CD8-positive, alpha-beta memory T cell (primary cell): ENCODE measurements around the gene TUBGCP5. TPM values are rescaled to one million over a fixed set of nuclear protein-coding genes. Genes with fewer than 3 reads are reported as not detected.
"Not testable (repeated sequence)": the region's sequence is repeated elsewhere in the genome, so short reads cannot be mapped to it uniquely, and the experiment has no call there.

ENCODE experiments used
- CTCF ChIA-PET: fragments of 350-600 bp; sonication (Branson Sonifier 250); formaldehyde crosslinking; loops from one replicate; lab custom pipeline; 2021; ENCODE audit warnings: antibody characterized with exemption; lab: Charles Lee
- POLR2A ChIA-PET: fragments of 350-600 bp; sonication (Branson Sonifier 250); formaldehyde crosslinking; loops from one replicate; lab custom pipeline; 2021; ENCODE audit warnings: antibody characterized with exemption; lab: Charles Lee
- DNase-seq, 5 donors: peaks; one replicate each; pipeline versions ENCODE4 v3.0.0 to v3.0.0-alpha.2; 2020 to 2022; ENCODE audit warnings: mixed read lengths in 1 of 5
- H3K27ac ChIP-seq: one replicate; pipeline ENCODE4 v1.7.0; 2013; ENCODE audit warnings: low read depth, mild to moderate bottlenecking, low read length, moderate library complexity
- H3K27me3 ChIP-seq: 2 replicates; pipeline ENCODE4 v1.7.0; 2013; ENCODE audit warnings: low read length, mild to moderate bottlenecking; ENCODE audit not compliant: insufficient read depth, poor library complexity, severe bottlenecking
- H3K36me3 ChIP-seq: 2 replicates; pipeline ENCODE4 v1.7.0; 2013; ENCODE audit warnings: mild to moderate bottlenecking, low read length, moderate library complexity; ENCODE audit not compliant: insufficient read depth
- H3K4me1 ChIP-seq: 2 replicates; pipeline ENCODE4 v1.7.0; 2013; ENCODE audit warnings: mild to moderate bottlenecking, low read length, moderate library complexity; ENCODE audit not compliant: insufficient read depth
- H3K4me3 ChIP-seq: 2 replicates; pipeline ENCODE4 v1.7.0; 2013; ENCODE audit warnings: mild to moderate bottlenecking, low read length
- H3K9me3 ChIP-seq: 2 replicates; pipeline ENCODE4 v1.7.0; 2013; ENCODE audit warnings: mild to moderate bottlenecking, low read length
- H3K27ac Mint-ChIP-seq, 8 donors: one replicate each; pipeline ENCODE4 v1.8.0; 2020 to 2021; ENCODE audit warnings: mixed read lengths in 8 of 8, mild to moderate bottlenecking in 6 of 8, inconsistent platforms in 3 of 8, moderate library complexity in 3 of 8
- H3K27me3 Mint-ChIP-seq, 2 donors: one replicate each; pipeline ENCODE4 v1.8.0; 2020 to 2021; ENCODE audit warnings: mixed read lengths in 2 of 2, mild to moderate bottlenecking in 1 of 2, moderate library complexity in 1 of 2
- H3K36me3 Mint-ChIP-seq, 3 donors: one replicate each; pipeline ENCODE4 v1.8.0; 2020 to 2021; ENCODE audit warnings: mixed read lengths in 3 of 3, inconsistent platforms in 1 of 3, mild to moderate bottlenecking in 1 of 3
- H3K4me1 Mint-ChIP-seq, 3 donors: one replicate each; pipeline ENCODE4 v1.8.0; 2020 to 2021; ENCODE audit warnings: mixed read lengths in 3 of 3, inconsistent platforms in 1 of 3, mild to moderate bottlenecking in 1 of 3
- H3K4me3 Mint-ChIP-seq, 7 donors: one replicate each; pipeline ENCODE4 v1.8.0; 2020 to 2021; ENCODE audit warnings: mixed read lengths in 7 of 7, mild to moderate bottlenecking in 6 of 7, moderate library complexity in 4 of 7, inconsistent platforms in 2 of 7
- H3K9me3 Mint-ChIP-seq, 5 donors: one replicate each; pipeline ENCODE4 v1.8.0; 2020 to 2022; ENCODE audit warnings: mixed read lengths in 5 of 5, mild to moderate bottlenecking in 3 of 5, moderate library complexity in 2 of 5, inconsistent platforms in 1 of 5
- polyA plus RNA-seq: library from polyadenylated mRNA; unstranded; fragments of 300-500 nt; fragmentation: Illumina TruSeq; gene quantifications from one replicate; pipeline ENCODE4 v1.2.3, GENCODE V29; 2021
- total RNA-seq, 2 experiments: library from RNA; stranded (reverse); gene quantifications; one replicate each; pipeline ENCODE4 v1.2.3, GENCODE V29; 2021

The TUBGCP5 gene
- total and polyA plus RNA-seq, 3 experiments from 2014 or later: 4.4 to 20.0 (median 17.2) TPM

DNA sequence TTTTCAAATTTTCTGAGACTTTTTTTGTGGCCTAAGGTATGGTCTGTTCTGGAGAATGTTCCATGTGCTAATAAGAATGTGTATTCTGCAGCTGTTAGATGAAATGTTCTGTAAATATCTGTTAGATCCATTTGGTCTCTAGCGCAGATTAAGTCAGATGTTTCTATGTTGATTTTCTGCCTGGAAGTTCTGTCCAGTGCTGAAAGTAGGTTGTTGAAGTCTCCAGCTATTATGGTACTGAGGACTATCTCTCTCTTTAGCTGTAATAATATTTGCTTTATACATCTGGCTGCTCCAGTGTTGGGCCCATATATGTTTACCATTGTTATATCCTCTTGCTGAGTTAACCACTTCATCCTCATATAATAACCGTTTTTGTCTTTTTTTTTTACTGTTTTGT lies 13.2 kb upstream of the TUBGCP5 start:
- Mint-ChIP-seq H3K4me1 (no peaks in the 10 kb centered on the region), H3K27me3 (peaks cover 11 to 17% of the 10 kb centered on the region in 2 donors), H3K27ac (no peak overlapping the region), H3K9me3 (peaks cover 0 to 2% (median 0%) of the 10 kb centered on the region in 5 donors), H3K36me3 (peaks cover 0 to 2% (median 0%) of the 10 kb centered on the region in 3 donors), H3K4me3 (no peak overlapping the region)
- POLR2A ChIA-PET: no interaction called here
- no peak for DNase-seq
- CTCF ChIA-PET: no interaction called here
- no peaks in the 10 kb centered on the region for H3K4me1 ChIP-seq
- H3K27ac ChIP-seq: no peak overlapping the region
- no peaks in the 10 kb centered on the region for H3K27me3 ChIP-seq
- no peaks in the 10 kb centered on the region for H3K9me3 ChIP-seq
- no peak overlapping the region for H3K4me3 ChIP-seq
- H3K36me3 ChIP-seq: no peaks in the 10 kb centered on the region

DNA sequence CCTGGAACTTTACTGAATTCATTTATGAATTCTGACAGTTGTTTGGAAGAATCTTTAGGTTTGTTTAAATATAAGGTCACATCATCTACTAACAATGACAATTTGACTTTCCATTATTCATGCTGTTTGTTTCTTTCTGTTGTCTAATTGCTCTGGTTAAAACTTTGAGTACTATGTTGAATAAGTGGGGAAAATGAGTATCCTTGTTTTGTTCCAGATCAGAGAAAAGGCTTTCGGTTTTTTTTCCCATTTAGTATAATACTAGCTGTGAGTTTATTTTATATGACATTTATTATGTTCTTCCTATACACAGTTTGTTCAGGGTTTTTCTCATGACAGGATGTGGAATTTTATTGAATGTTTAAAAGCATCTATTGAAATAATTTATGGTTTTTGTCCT lies 11.3 kb upstream of the TUBGCP5 start:
- H3K27me3 Mint-ChIP-seq: peaks cover 7 to 10% of the 10 kb centered on the region in 2 donors
- CTCF ChIA-PET: no interaction called here

DNA sequence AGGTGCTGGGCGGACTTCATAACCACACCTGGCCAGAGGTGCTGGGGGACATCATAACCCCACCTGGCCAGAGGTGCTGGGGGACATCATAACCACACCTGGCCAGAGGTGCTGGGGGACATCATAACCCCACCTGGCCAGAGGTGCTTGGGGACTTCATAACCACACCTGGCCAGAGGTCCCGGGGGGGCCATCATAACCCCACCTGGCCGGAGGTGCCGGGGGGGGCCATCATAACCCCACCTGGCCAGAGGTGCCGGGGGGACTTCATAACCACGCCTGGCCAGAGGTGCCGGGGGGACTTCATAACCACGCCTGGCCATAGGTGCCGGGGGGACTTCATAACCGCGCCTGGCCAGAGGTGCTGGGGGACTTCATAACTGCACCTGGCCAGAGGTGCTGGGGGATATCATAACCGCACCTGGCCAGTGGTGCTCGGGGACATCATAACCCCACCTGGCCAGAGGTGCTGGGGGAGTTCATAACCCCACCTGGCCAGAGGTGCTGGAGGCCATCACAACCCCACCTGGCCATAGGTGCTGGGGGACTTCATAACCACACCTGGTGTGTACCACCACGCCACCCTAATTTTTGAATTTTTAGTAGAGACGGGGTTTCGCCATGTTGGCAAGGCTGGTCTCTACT lies 10.7 kb upstream of the TUBGCP5 start:
- Histone ChIP-seq H3K4me3 (no peak overlapping the region), H3K27me3 (no peaks in the 10 kb centered on the region), H3K4me1 (no peaks in the 10 kb centered on the region), H3K9me3 (no peaks in the 10 kb centered on the region), H3K27ac (no peak overlapping the region), H3K36me3 (no peaks in the 10 kb centered on the region)
- H3K27ac Mint-ChIP-seq: no peak overlapping the region
- ChIA-PET CTCF (no interaction called here), POLR2A (no interaction called here)
- H3K9me3 Mint-ChIP-seq: peaks cover 0 to 2% (median 0%) of the 10 kb centered on the region in 5 donors
- H3K4me1 Mint-ChIP-seq: no peaks in the 10 kb centered on the region
- peaks cover 0 to 2% (median 0%) of the 10 kb centered on the region in 3 donors for H3K36me3 Mint-ChIP-seq
- H3K4me3 Mint-ChIP-seq: no peak overlapping the region
- peaks cover 3 to 5% of the 10 kb centered on the region in 2 donors for H3K27me3 Mint-ChIP-seq
- DNase-seq: no peak

More for the DNA sequence above, 11.3 kb upstream of the TUBGCP5 start:
- Histone ChIP-seq H3K36me3 (no peaks in the 10 kb centered on the region), H3K27me3 (no peaks in the 10 kb centered on the region), H3K4me3 (no peak overlapping the region), H3K4me1 (no peaks in the 10 kb centered on the region), H3K9me3 (no peaks in the 10 kb centered on the region), H3K27ac (no peak overlapping the region)
- H3K27ac Mint-ChIP-seq: no peak overlapping the region
- H3K9me3 Mint-ChIP-seq: peaks cover 0 to 2% (median 0%) of the 10 kb centered on the region in 5 donors
- peaks cover 0 to 2% (median 0%) of the 10 kb centered on the region in 3 donors for H3K36me3 Mint-ChIP-seq
- H3K4me3 Mint-ChIP-seq: no peak overlapping the region
- no peaks in the 10 kb centered on the region for H3K4me1 Mint-ChIP-seq
- DNase-seq: no peak
- POLR2A ChIA-PET: no interaction called here

DNA sequence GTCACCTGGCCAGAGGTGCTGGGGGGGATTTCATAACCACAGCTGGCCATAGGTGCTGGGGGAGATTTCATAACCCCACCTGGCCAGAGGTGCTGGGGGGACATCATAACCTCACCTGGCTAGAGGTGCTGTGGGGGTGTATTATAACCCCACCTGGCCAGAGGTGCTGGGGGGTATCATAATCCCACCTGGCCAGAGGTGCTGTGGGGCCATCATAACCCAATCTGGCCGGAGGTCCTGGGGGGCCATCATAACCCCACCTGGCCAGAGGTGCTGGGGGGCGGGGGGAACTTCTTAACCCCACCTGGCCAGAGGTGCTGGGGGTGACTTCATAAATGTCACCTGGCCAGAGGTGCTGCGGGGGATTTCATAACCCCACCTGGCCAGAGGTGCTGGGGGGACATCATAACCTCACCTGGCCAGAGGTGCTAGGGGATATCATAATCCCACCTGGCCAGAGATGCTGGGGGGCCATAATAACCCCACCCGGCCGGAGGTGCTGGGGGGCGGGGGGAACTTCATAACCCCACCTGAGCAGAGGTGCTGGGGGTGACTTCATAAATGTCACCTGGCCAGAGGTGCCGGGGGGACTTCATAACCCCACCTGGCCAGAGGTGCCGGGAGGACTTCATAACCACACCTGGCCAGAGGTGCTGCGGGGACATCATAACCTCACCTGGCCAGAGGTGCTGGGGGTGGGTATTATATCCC lies 9.4 kb upstream of the TUBGCP5 start:
- H3K27ac ChIP-seq, H3K4me1 Mint-ChIP-seq, POLR2A ChIA-PET, H3K27me3 Mint-ChIP-seq, H3K36me3 Mint-ChIP-seq, H3K9me3 Mint-ChIP-seq, H3K4me3 ChIP-seq, H3K9me3 ChIP-seq, H3K27me3 ChIP-seq, H3K4me3 Mint-ChIP-seq, H3K4me1 ChIP-seq, H3K27ac Mint-ChIP-seq, H3K36me3 ChIP-seq, DNase-seq, CTCF ChIA-PET: not testable (repeated sequence)

DNA sequence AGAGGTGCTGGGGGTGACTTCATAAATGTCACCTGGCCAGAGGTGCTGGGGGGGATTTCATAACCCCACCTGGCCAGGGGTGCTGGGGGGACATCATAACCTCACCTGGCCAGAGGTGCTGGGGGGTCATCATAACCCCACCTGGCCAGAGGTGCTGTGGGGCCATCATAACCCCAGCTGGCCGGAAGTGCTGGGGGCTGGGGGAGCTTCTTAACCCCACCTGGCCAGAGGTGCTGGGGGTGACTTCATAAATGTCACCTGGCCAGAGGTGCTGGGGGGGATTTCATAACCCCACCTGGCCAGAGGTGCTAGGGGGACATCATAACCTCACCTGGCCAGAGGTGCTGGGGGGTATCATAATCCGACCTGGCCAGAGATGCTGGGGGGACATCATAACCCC lies 4.6 kb upstream of the TUBGCP5 start:
- DNase-seq, H3K27ac Mint-ChIP-seq, H3K27me3 Mint-ChIP-seq, H3K9me3 Mint-ChIP-seq, H3K4me1 Mint-ChIP-seq, H3K27me3 ChIP-seq, H3K4me3 Mint-ChIP-seq, H3K36me3 Mint-ChIP-seq, H3K36me3 ChIP-seq, H3K27ac ChIP-seq, POLR2A ChIA-PET, H3K9me3 ChIP-seq, CTCF ChIA-PET, H3K4me1 ChIP-seq, H3K4me3 ChIP-seq: not testable (repeated sequence)

DNA sequence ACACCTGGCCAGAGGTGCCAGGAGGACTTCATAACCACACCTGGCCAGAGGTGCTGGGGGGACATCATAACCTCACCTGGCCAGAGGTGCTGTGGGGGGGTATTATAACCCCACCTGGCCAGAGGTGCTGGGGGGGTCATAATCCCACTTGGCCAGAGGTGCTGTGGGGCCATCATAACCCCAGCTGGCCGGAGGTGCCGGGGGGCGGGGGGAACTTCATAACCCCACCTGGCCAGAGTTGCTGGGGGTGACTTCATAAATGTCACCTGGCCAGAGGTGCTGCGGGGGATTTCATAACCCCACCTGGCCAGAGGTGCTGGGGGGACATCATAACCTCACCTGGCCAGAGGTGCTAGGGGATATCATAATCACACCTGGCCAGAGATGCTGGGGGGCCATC lies 4.2 kb upstream of the TUBGCP5 start:
- H3K36me3 Mint-ChIP-seq, CTCF ChIA-PET, H3K4me1 Mint-ChIP-seq, H3K4me3 ChIP-seq, H3K9me3 ChIP-seq, H3K27me3 Mint-ChIP-seq, H3K27ac ChIP-seq, H3K36me3 ChIP-seq, H3K27ac Mint-ChIP-seq, DNase-seq, H3K27me3 ChIP-seq, H3K4me3 Mint-ChIP-seq, H3K4me1 ChIP-seq, POLR2A ChIA-PET, H3K9me3 Mint-ChIP-seq: not testable (repeated sequence)

DNA sequence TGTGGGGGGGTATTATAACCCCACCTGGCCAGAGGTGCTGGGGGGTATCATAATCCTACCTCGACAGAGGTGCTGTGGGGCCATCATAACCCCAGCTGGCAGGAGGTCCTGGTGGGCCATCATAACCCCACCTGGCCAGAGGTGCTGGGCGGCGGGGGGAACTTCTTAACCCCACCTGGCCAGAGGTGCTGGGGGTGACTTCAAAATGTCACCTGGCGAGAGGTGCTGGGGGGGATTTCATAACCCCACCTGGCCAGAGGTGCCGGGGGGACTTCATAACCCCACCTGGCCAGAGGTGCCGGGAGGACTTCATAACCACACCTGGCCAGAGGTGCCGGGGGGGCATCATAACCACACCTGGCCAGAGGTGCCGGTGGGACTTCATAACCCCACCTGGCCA lies 2.4 kb upstream of the TUBGCP5 start:
- POLR2A ChIA-PET, H3K36me3 ChIP-seq: not testable (repeated sequence)

DNA sequence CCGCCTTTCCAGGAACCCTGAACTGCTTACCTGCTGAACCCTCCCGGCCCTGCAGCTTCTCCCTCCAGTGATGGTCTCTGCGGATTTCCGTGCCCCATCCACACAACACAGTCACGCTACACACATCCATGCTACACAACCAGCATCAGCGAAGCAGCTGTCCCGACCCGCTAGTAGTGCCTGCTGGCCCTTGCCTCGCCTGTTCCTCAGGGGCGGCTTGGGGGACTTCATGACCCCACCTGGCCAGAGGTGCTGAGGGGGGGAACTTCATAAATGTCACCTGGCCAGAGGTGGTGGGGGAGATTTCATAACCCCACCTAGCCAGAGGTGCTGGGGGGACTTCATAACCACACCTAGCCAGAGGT lies 530 bp upstream of the TUBGCP5 start:
- no peaks in the 10 kb centered on the region for H3K9me3 ChIP-seq
- H3K4me1 ChIP-seq: peaks cover 14% of the 10 kb centered on the region
- H3K27ac ChIP-seq: peak overlapping the region; percentile 55
- H3K27ac Mint-ChIP-seq: peak overlapping the region in 7 of 8 donors; percentile 46 to 92 (median 76)
- H3K4me1 Mint-ChIP-seq: peaks cover 24 to 32% (median 31%) of the 10 kb centered on the region in 3 donors
- no peaks in the 10 kb centered on the region for H3K36me3 ChIP-seq
- ChIA-PET POLR2A (interaction anchor here (0.6 to 1.1 kb wide), 3 partner anchors 202 to 1918 kb away, joined by 3 to 4 read pairs (median 4); partner anchors contain the start of gene NIPA2), CTCF (interaction anchor here (0.8 to 1.8 kb wide), 4 partner anchors 9 to 60 kb away, joined by 3 to 9 read pairs (median 3); partner anchors contain the start of gene CYFIP1)
- H3K4me3 ChIP-seq: peak overlapping the region; percentile 68
- H3K9me3 Mint-ChIP-seq: no peaks in the 10 kb centered on the region
- H3K4me3 Mint-ChIP-seq: peak overlapping the region; percentile 87 to 94 (median 88)
- H3K27me3 Mint-ChIP-seq: peaks cover 0 to 2% of the 10 kb centered on the region in 2 donors
- peaks cover 0 to 17% (median 1%) of the 10 kb centered on the region in 3 donors for H3K36me3 Mint-ChIP-seq
- DNase-seq: no peak
- H3K27me3 ChIP-seq: no peaks in the 10 kb centered on the region

More for the DNA sequence above, 2.4 kb upstream of the TUBGCP5 start:
- Mint-ChIP-seq H3K4me1 (peaks cover 17 to 22% (median 17%) of the 10 kb centered on the region in 3 donors), H3K4me3 (peak overlapping the region in 1 of 7 donors; percentile 8)
- H3K9me3 ChIP-seq, CTCF ChIA-PET, H3K9me3 Mint-ChIP-seq, DNase-seq, H3K27ac Mint-ChIP-seq, H3K27me3 ChIP-seq, H3K27me3 Mint-ChIP-seq, H3K36me3 Mint-ChIP-seq, H3K4me3 ChIP-seq, H3K27ac ChIP-seq: not testable (repeated sequence)
- peaks cover 14% of the 10 kb centered on the region for H3K4me1 ChIP-seq
